ENCODE data around the gene WASF3.

GRCh38 chr13:26705536-26705935 is 148.1 kb downstream of the WASF3 start:
- TF ChIP-seq, protein P1, sequence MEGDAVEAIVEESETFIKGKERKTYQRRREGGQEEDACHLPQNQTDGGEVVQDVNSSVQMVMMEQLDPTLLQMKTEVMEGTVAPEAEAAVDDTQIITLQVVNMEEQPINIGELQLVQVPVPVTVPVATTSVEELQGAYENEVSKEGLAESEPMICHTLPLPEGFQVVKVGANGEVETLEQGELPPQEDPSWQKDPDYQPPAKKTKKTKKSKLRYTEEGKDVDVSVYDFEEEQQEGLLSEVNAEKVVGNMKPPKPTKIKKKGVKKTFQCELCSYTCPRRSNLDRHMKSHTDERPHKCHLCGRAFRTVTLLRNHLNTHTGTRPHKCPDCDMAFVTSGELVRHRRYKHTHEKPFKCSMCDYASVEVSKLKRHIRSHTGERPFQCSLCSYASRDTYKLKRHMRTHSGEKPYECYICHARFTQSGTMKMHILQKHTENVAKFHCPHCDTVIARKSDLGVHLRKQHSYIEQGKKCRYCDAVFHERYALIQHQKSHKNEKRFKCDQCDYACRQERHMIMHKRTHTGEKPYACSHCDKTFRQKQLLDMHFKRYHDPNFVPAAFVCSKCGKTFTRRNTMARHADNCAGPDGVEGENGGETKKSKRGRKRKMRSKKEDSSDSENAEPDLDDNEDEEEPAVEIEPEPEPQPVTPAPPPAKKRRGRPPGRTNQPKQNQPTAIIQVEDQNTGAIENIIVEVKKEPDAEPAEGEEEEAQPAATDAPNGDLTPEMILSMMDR (conservative IDR thresholded peaks at IDR 0.05 in 1 of 2, IDR thresholded peaks at IDR 0.05 in 1 of 2; ENCODE audit: extremely low read depth in 1 of 2, insufficient read depth in 1 of 2, low read depth in 1 of 2, low read length in 2 of 2) = no peak
- TF ChIP-seq EZH2 (IDR thresholded peaks at IDR 0.05; ENCODE audit: borderline replicate concordance, low read length) = no peak

Data from mammary epithelial cell (primary cell).